ENCODE measurements around the gene TACSTD2.
"Not testable (repeated sequence)": the region's sequence is repeated elsewhere in the genome, so short reads cannot be mapped to it uniquely, and the experiment has no call there.

Gene TACSTD2

DNA sequence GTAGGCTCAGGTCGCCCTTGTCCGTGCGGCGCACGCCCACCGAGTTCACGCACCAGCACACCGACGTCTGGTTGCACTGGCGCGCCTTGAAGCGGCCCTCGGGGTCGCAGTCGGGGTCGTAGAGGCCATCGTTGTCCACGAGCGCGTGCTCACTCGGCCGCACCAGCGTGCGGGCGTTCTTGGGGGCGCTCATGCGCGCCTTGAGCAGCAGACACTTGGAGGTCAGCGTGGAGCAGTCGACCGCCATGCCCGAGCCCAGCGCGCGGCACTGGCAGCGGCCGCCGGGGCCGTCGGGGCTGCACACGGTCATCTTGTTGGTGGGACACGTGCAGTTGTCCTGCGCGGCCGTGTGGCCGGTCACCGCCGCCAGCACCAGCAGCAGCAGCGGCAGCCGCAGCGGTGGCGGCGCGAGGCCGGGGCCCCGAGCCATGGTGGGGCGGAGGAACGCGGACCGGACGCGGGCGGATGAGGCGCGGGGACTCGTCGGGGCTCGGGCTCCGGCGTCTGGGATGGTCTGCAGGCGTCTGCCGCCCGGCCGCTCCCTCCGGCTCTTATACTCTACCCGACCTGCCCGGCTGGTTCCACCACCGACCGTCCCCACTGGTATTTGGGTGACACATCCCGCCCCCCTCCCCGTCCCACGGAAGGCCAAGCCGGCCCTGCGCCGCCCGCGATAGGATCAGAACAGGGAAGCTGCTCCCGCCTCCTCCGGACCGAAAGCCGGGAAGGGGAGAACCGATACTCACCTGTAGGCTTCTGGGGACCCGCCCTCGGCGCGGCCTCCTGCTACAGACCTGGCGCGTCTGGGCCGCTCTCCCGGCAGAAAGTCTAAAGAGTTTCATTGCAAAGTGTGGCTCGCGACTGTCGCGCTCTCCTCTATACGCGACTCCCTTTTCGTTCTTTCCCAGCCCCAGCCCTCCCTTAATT, at the start of gene TACSTD2:
TSS of gene TACSTD2 (minus strand) at position 526 of the 927 bp plus-strand sequence. CDS start at position 430, 96 bp downstream.
- no peaks in the 10 kb centered on the region for H3K27me3 ChIP-seq (ENCODE audit: insufficient read depth, poor library complexity, severe bottlenecking)
- peaks cover 40% of the 10 kb centered on the region for H3K4me1 ChIP-seq (ENCODE audit: insufficient read depth, poor library complexity, severe bottlenecking)
- no peak for TF ChIP-seq CTCF (IDR thresholded peaks at IDR 0.05; ENCODE audit: poor library complexity, severe bottlenecking)
- DNase-seq (ENCODE audit: low spot score): peak; percentile 94
- H3K9me3 ChIP-seq (ENCODE audit: severe bottlenecking): no peaks in the 10 kb centered on the region
- peak; percentile 74 for ATAC-seq (ENCODE audit: low read depth)
- H3K36me3 ChIP-seq (ENCODE audit: low read depth): peaks cover 18% of the 10 kb centered on the region; the same call in 1 of the 2 replicates
- H3K4me3 ChIP-seq (ENCODE audit: severe bottlenecking): peak within 1 kb of the TSS; percentile 60
- H3K27ac ChIP-seq (ENCODE audit: poor library complexity, severe bottlenecking): peak within 1 kb of the TSS; percentile 90

DNA sequence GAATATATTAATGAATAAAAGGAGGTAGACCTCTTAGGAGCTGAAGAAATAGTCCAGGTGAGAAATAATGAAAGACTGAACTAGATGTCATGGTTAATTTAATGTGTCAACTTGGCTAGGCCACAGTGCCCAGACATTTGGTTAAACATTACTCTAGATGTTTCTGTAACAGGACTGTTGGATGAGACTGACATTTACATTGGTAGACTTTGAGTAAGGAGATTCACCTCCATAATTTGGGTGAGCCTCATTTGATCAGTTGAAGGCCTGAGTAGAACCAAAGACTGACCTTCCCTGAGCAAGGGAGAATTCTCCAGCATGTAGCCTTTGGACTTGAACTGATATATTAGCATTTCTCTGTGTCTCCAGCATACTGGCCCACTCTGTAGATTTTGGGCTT, 49.2 kb upstream of the TACSTD2 start:
- Histone ChIP-seq H3K4me1 (ENCODE audit: insufficient read depth, poor library complexity, severe bottlenecking) (no peaks in the 10 kb centered on the region), H3K36me3 (ENCODE audit: low read depth) (no peaks in the 10 kb centered on the region), H3K27me3 (ENCODE audit: insufficient read depth, poor library complexity, severe bottlenecking) (no peaks in the 10 kb centered on the region), H3K4me3 (ENCODE audit: severe bottlenecking) (no peak overlapping the region), H3K27ac (ENCODE audit: poor library complexity, severe bottlenecking) (no peak overlapping the region), H3K9me3 (ENCODE audit: severe bottlenecking) (no peaks in the 10 kb centered on the region)
- DNase-seq (ENCODE audit: low spot score) (no peak), ATAC-seq (ENCODE audit: low read depth) (no peak)
- no peak for TF ChIP-seq CTCF (IDR thresholded peaks at IDR 0.05; ENCODE audit: poor library complexity, severe bottlenecking)

DNA sequence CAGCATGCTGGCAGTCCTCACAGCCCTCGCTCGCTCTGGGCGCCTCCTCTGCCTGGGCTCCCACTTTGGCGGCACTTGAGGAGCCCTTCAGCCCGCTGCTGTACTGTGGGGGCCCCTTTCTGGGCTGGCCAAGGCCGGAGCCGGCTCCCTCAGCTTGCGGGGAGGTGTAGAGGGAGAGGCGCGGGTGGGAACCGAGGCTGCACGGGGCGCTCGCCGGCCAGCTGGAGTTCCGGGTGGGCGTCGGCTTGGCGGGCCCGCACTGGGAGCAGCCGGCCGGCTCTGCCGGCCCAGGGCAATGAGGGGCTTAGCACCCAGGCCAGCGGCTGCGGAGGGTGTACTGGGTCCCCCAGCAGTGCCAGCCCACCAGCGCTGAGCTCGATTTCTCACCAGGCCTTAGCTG, 46.2 kb upstream of the TACSTD2 start:
- H3K27me3 ChIP-seq (ENCODE audit: insufficient read depth, poor library complexity, severe bottlenecking); H3K36me3 ChIP-seq (ENCODE audit: low read depth); H3K27ac ChIP-seq (ENCODE audit: poor library complexity, severe bottlenecking); ATAC-seq (ENCODE audit: low read depth); H3K4me3 ChIP-seq (ENCODE audit: severe bottlenecking); DNase-seq (ENCODE audit: low spot score); H3K9me3 ChIP-seq (ENCODE audit: severe bottlenecking): not testable (repeated sequence)
- H3K4me1 ChIP-seq (ENCODE audit: insufficient read depth, poor library complexity, severe bottlenecking): peaks cover 22% of the 10 kb centered on the region

DNA sequence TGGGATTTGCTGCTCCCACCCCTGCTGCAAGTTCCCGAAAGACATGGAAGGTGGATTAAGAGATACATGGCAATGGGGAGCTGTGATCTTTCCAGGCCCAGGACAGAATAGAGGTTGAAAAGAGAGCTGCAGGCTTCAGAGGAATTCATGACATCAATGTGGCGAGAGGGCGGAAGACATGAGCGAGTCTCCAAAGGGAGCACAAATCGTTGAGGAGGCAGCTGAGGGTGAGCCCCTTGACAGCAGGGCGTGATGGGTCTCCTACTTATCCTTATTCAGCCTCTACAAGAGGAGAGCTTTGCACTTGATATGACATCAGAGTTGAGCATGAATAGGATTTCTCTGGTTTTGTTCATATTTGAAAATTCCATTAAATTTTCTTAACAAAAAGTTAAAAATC, 45.5 kb upstream of the TACSTD2 start:
- Histone ChIP-seq H3K36me3 (ENCODE audit: low read depth) (0 out of 2 replicates have a peak, but pooled peaks cover 3% of the 10 kb centered on the region), H3K4me1 (ENCODE audit: insufficient read depth, poor library complexity, severe bottlenecking) (peaks cover 28% of the 10 kb centered on the region), H3K9me3 (ENCODE audit: severe bottlenecking) (no peaks in the 10 kb centered on the region), H3K27me3 (ENCODE audit: insufficient read depth, poor library complexity, severe bottlenecking) (no peaks in the 10 kb centered on the region), H3K4me3 (ENCODE audit: severe bottlenecking) (no peak overlapping the region), H3K27ac (ENCODE audit: poor library complexity, severe bottlenecking) (no peak overlapping the region)
- ATAC-seq (ENCODE audit: low read depth) (no peak), DNase-seq (ENCODE audit: low spot score) (no peak)
- no peak for TF ChIP-seq CTCF (IDR thresholded peaks at IDR 0.05; ENCODE audit: poor library complexity, severe bottlenecking)

DNA sequence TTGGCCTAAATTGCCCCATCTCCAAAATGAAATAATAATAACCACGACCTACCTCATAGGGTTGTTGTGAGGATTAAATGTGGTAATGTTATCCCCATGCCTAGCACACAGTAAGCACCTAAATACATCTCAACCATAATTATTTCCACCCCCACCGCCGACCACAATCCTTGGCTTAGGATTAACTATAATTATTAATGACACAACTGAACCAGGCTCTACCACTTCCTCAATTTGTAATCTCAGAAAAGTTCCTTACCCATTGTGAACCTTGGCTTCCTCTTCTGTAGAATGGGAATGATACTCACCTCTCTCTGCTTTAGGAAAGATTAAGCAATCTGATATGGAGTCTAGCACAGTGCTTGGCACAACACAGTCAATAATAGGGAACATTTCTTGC, 44.3 kb upstream of the TACSTD2 start:
- Histone ChIP-seq H3K4me3 (ENCODE audit: severe bottlenecking) (no peak overlapping the region), H3K27me3 (ENCODE audit: insufficient read depth, poor library complexity, severe bottlenecking) (no peaks in the 10 kb centered on the region), H3K9me3 (ENCODE audit: severe bottlenecking) (no peaks in the 10 kb centered on the region), H3K4me1 (ENCODE audit: insufficient read depth, poor library complexity, severe bottlenecking) (peaks cover 31% of the 10 kb centered on the region), H3K36me3 (ENCODE audit: low read depth) (0 out of 2 replicates have a peak, but pooled peaks cover 3% of the 10 kb centered on the region), H3K27ac (ENCODE audit: poor library complexity, severe bottlenecking) (no peak overlapping the region)
- no peak for TF ChIP-seq CTCF (IDR thresholded peaks at IDR 0.05; ENCODE audit: poor library complexity, severe bottlenecking)
- ATAC-seq (ENCODE audit: low read depth) (no peak), DNase-seq (ENCODE audit: low spot score) (no peak)
